ENCODE measurements around the gene ACACA. TPM values are rescaled to one million over a fixed set of nuclear protein-coding genes. Genes with fewer than 3 reads are reported as not detected.

Gene ACACA
- polyA plus RNA-seq, 1 experiment: 26.9 TPM

GRCh38 chr17:37239690-37240334 lies 166.8 kb downstream of the ACACA start:
- POLR2A ChIA-PET: interaction anchor here (0.6 kb wide), 1 partner anchor 15 kb away, joined by 8 read pairs; no protein-coding TSS in a partner anchor

GRCh38 chr17:37234106-37234505 lies 172.5 kb downstream of the ACACA start:
- no peak for DNase-seq (ENCODE audit: low read depth)
- POLR2A ChIA-PET: no interaction called here
- no peaks in the 10 kb centered on the region for H3K36me3 ChIP-seq (ENCODE audit: control insufficient read depth, insufficient read depth, low read length)
- no peaks in the 10 kb centered on the region for H3K27me3 ChIP-seq (ENCODE audit: control insufficient read depth, insufficient read depth, low read length)
- H3K4me3 ChIP-seq (ENCODE audit: low read depth, low read length): no peak overlapping the region
- CTCF ChIA-PET: interaction anchor here (0.6 to 0.8 kb wide), 3 partner anchors 23 to 273 kb away, joined by 3 to 4 read pairs (median 3); no protein-coding TSS in a partner anchor
- TF ChIP-seq CTCF (IDR thresholded peaks at IDR 0.05; ENCODE audit: insufficient read depth, low read depth, low read length): no peak

More at GRCh38 chr17:37239690-37240334, 166.8 kb downstream of the ACACA start:
- CTCF ChIA-PET: interaction anchor here (0.7 to 5.2 kb wide), 22 partner anchors 8 to 637 kb away, joined by 3 to 39 read pairs (median 4); partner anchors contain the start of gene MRM1
- Histone ChIP-seq H3K27me3 (ENCODE audit: control insufficient read depth, insufficient read depth, low read length) (no peaks in the 10 kb centered on the region), H3K36me3 (ENCODE audit: control insufficient read depth, insufficient read depth, low read length) (peaks cover 6% of the 10 kb centered on the region), H3K4me3 (ENCODE audit: low read depth, low read length) (no peak overlapping the region)
- peak; percentile 73 for TF ChIP-seq CTCF (IDR thresholded peaks at IDR 0.05; ENCODE audit: insufficient read depth, low read depth, low read length)
- no peak for DNase-seq (ENCODE audit: low read depth)

GRCh38 chr17:37233036-37233435 lies 173.6 kb downstream of the ACACA start:
- POLR2A ChIA-PET: no interaction called here
- Histone ChIP-seq H3K4me3 (ENCODE audit: low read depth, low read length) (no peak overlapping the region), H3K36me3 (ENCODE audit: control insufficient read depth, insufficient read depth, low read length) (no peaks in the 10 kb centered on the region), H3K27me3 (ENCODE audit: control insufficient read depth, insufficient read depth, low read length) (no peaks in the 10 kb centered on the region)
- no peak for TF ChIP-seq CTCF (IDR thresholded peaks at IDR 0.05; ENCODE audit: insufficient read depth, low read depth, low read length)
- DNase-seq (ENCODE audit: low read depth): no peak
- CTCF ChIA-PET: interaction anchor here (0.8 to 2.0 kb wide), 4 partner anchors 10 to 607 kb away, joined by 3 to 10 read pairs (median 5); no protein-coding TSS in a partner anchor

GRCh38 chr17:37231887-37232286 lies 174.7 kb downstream of the ACACA start:
- CTCF ChIA-PET: interaction anchor here (1.4 to 2.0 kb wide), 3 partner anchors 8 to 606 kb away, joined by 5 to 10 read pairs (median 6); no protein-coding TSS in a partner anchor
- DNase-seq (ENCODE audit: low read depth): no peak
- no peaks in the 10 kb centered on the region for H3K36me3 ChIP-seq (ENCODE audit: control insufficient read depth, insufficient read depth, low read length)
- no peak for TF ChIP-seq CTCF (IDR thresholded peaks at IDR 0.05; ENCODE audit: insufficient read depth, low read depth, low read length)
- POLR2A ChIA-PET: no interaction called here
- H3K4me3 ChIP-seq (ENCODE audit: low read depth, low read length): no peak overlapping the region
- no peaks in the 10 kb centered on the region for H3K27me3 ChIP-seq (ENCODE audit: control insufficient read depth, insufficient read depth, low read length)

- POLR2A ChIA-PET: no interaction called here
- CTCF ChIA-PET: interaction anchor here (1.0 to 1.4 kb wide), 2 partner anchors 10 to 183 kb away, joined by 3 to 6 read pairs; no protein-coding TSS in a partner anchor
- no peak for DNase-seq (ENCODE audit: low read depth)
- no peak overlapping the region for H3K4me3 ChIP-seq (ENCODE audit: low read depth, low read length)
- H3K36me3 ChIP-seq (ENCODE audit: control insufficient read depth, insufficient read depth, low read length): no peaks in the 10 kb centered on the region
- TF ChIP-seq CTCF (IDR thresholded peaks at IDR 0.05; ENCODE audit: insufficient read depth, low read depth, low read length): no peak
- H3K27me3 ChIP-seq (ENCODE audit: control insufficient read depth, insufficient read depth, low read length): no peaks in the 10 kb centered on the region
Measured at GRCh38 chr17:37230633-37231032, 176.0 kb downstream of the ACACA start.

Measured in BJ (cell line).